Calu3 (cell line): Measurements from ENCODE around the gene S100B. TPM values are rescaled to one million over a fixed set of nuclear protein-coding genes. Genes with fewer than 3 reads are reported as not detected.

Source experiments
- BruUV-seq: library from RNA; stranded (reverse); fragments of 400-500 nt; replicated peaks from 2 replicates; lab custom pipeline; 2021; lab: Mats Ljungman, UMichigan
- CTCF ChIA-PET: fragments of 300-600 bp; sonication (Branson Sonifier 250); formaldehyde crosslinking; loops from one replicate; lab custom pipeline; 2022; ENCODE audit warnings: antibody characterized with exemption; lab: Charles Lee
- DNase-seq: peaks from one replicate; pipeline ENCODE4 v3.0.0; 2022
- H3K27ac Mint-ChIP-seq: one replicate; pipeline ENCODE4 v1.8.0; 2022; ENCODE audit warnings: mixed read lengths; ENCODE audit not compliant: unreplicated experiment
- H3K27me3 Mint-ChIP-seq: one replicate; pipeline ENCODE4 v1.8.0; 2022; ENCODE audit warnings: mixed read lengths; ENCODE audit not compliant: unreplicated experiment
- H3K36me3 Mint-ChIP-seq: one replicate; pipeline ENCODE4 v1.8.0; 2022; ENCODE audit warnings: mild to moderate bottlenecking, moderate library complexity, mixed read lengths; ENCODE audit not compliant: insufficient read depth, unreplicated experiment
- H3K4me1 Mint-ChIP-seq: one replicate; pipeline ENCODE4 v1.8.0; 2022; ENCODE audit warnings: mild to moderate bottlenecking, low read depth, mixed read lengths; ENCODE audit not compliant: unreplicated experiment
- H3K4me3 Mint-ChIP-seq: one replicate; pipeline ENCODE4 v1.8.0; 2022; ENCODE audit warnings: mild to moderate bottlenecking, low read depth, moderate library complexity, mixed read lengths; ENCODE audit not compliant: unreplicated experiment
- H3K9me3 Mint-ChIP-seq: one replicate; pipeline ENCODE4 v1.8.0; 2022; ENCODE audit warnings: low read depth, mixed read lengths; ENCODE audit not compliant: unreplicated experiment
- intact Hi-C: fragments of 100-400 bp; cut with micrococcal nuclease; formaldehyde crosslinking; loops from one replicate; pipeline ENCODE4 v1.10.0; 2022; ENCODE audit not compliant: unreplicated experiment
- total RNA-seq: library from RNA; stranded (reverse); gene quantifications from 2 replicates; pipeline ENCODE4 v1.2.3, GENCODE V29; 2022
- TF ChIP-seq, protein P1 (sequence below): fragments of 200-600 bp; IDR thresholded peaks from one replicate; pipeline ENCODE4 v1.8.0; 2022; ENCODE audit warnings: antibody characterized with exemption; ENCODE audit not compliant: unreplicated experiment

Gene S100B
- total RNA-seq, 1 experiment from 2014 or later, result not detected

DNA sequence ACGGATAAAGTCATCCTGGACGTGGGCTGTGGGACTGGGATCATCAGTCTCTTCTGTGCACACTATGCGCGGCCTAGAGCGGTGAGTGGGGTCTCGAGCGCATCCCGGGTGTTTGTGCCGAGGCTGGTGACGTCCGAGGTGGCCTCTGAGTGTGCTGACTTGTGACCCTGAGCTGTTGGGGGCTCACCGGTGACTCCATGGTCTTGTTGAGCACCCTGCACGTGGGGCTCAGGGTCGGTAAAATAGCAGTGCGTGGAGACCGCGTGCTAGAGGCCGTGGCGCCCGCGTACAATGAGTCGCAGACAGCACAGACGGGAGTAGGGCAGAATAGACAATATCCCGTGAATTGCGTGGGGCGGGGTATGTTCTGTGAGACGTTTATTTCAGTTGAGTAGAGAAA is 43.7 kb upstream of the S100B start:
- DNase-seq, result no peak
- Mint-ChIP-seq H3K9me3 (no peaks in the 10 kb centered on the region), H3K4me1 (no peaks in the 10 kb centered on the region), H3K27me3 (no peaks in the 10 kb centered on the region), H3K27ac (no peak overlapping the region), H3K4me3 (no peak overlapping the region), H3K36me3 (peaks cover 57% of the 10 kb centered on the region)
- CTCF ChIA-PET, result no interaction called here
- TF ChIP-seq, protein P1, sequence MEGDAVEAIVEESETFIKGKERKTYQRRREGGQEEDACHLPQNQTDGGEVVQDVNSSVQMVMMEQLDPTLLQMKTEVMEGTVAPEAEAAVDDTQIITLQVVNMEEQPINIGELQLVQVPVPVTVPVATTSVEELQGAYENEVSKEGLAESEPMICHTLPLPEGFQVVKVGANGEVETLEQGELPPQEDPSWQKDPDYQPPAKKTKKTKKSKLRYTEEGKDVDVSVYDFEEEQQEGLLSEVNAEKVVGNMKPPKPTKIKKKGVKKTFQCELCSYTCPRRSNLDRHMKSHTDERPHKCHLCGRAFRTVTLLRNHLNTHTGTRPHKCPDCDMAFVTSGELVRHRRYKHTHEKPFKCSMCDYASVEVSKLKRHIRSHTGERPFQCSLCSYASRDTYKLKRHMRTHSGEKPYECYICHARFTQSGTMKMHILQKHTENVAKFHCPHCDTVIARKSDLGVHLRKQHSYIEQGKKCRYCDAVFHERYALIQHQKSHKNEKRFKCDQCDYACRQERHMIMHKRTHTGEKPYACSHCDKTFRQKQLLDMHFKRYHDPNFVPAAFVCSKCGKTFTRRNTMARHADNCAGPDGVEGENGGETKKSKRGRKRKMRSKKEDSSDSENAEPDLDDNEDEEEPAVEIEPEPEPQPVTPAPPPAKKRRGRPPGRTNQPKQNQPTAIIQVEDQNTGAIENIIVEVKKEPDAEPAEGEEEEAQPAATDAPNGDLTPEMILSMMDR, result no peak
- intact Hi-C loops, result no loop called here
- no TSS peak for BruUV-seq

DNA sequence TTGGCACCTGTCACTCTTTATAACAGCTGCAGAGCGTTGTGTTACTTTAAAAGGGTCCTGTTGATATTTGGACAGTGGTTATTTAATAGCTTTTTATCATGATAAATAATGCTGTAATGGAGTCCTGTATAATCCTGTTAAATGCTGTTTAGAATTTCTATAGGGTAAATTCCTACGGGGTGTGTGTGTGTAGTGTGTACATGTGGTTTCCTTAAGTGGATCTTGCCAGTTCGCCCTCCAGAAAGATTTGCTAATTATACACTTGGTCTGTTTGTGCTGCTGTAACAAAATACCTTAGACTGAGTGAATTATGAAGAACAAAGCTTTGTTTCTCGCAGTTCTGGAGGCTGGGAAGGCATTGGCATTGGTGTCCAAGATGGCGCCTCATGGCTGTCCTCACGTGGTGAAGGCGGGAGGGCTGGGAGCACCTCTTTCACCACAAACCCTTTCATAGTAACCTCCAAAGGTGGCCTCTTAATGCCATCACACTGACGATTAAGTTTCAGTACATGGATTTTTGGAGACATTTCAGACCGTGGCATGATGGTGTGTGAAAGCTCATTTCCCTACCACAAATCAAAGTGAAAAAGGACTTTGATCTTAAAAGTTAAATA is 41.8 kb upstream of the S100B start:
- Mint-ChIP-seq H3K4me3 (no peak overlapping the region), H3K27ac (no peak overlapping the region), H3K4me1 (no peaks in the 10 kb centered on the region), H3K27me3 (no peaks in the 10 kb centered on the region), H3K36me3 (peaks cover 47% of the 10 kb centered on the region), H3K9me3 (no peaks in the 10 kb centered on the region)
- CTCF ChIA-PET, result interaction anchor here (0.7 kb wide), 1 partner anchor 312 kb away, joined by 3 read pairs; no protein-coding TSS in a partner anchor
- TF ChIP-seq, protein P1, result no peak
- intact Hi-C loops, result no loop called here
- no peak for DNase-seq
- BruUV-seq, result no TSS peak

DNA sequence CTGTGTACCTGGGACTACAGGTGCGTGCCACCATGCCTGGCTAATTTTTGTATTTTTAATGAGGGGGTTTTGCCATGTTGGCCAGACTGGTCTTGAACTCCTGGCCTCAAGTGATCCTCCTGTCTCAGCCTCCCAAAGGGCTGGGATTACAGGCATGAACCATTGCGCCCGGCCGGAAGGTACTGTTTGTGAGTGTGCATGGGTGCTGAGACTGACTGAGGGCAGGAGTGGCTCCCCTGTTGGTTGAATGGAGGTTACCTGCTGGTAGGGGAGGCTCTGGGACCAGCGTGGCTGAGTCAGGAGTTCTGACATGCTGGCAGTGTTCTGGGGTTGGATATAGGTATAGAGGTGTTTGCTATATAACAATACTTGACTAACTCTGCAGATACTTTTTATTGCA is 41.0 kb upstream of the S100B start:
- peaks cover 47% of the 10 kb centered on the region for H3K36me3 Mint-ChIP-seq
- no peaks in the 10 kb centered on the region for H3K27me3 Mint-ChIP-seq
- TF ChIP-seq, protein P1, result no peak
- DNase-seq, result no peak
- peaks cover 4% of the 10 kb centered on the region for H3K4me1 Mint-ChIP-seq
- H3K9me3 Mint-ChIP-seq, result no peaks in the 10 kb centered on the region
- intact Hi-C loops, result no loop called here
- CTCF ChIA-PET, result no interaction called here
- no peak overlapping the region for H3K4me3 Mint-ChIP-seq
- no TSS peak for BruUV-seq
- H3K27ac Mint-ChIP-seq, result no peak overlapping the region

DNA sequence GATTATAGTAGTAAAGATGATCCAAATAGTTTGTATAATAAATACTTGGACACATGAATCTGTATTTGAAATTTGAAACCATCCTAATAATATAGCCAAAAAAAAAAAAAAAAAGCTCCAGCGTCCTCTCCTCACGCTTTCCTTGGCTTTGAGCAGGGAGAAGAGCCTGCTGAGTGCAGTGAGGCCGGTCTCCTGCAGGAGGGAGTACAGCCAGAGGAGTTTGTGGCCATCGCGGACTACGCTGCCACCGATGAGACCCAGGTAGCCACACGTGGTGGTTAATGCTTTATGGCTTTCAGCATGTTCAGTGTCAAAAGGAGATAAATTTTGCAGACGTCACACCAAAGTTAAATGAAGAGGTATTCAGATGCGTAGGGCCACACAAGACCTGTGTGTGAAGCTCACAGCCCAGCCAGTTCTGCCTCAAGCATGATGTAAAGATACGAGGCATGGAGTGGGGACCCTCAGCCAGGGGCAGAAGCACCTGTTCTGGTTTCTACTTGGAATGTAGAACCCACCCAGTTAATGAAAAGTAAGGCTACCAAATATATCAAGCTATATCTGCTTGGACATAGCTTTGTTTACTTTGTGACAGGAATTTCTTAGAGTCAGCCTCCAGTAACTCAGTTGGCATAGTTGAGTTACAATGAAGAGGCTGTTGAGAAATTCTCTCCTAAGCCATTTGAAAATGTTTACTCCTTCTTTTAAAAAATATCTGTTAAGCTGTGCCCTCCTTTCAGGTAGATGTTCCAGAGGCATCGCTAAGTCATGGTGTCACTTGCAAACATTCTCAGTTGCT is 38.7 kb upstream of the S100B start:
- intact Hi-C loops, result no loop called here

More for the DNA sequence above, 38.7 kb upstream of the S100B start:
- Mint-ChIP-seq H3K27ac (no peak overlapping the region), H3K27me3 (no peaks in the 10 kb centered on the region), H3K4me3 (no peak overlapping the region), H3K9me3 (no peaks in the 10 kb centered on the region), H3K36me3 (peaks cover 46% of the 10 kb centered on the region), H3K4me1 (peaks cover 20% of the 10 kb centered on the region)
- no peak for DNase-seq
- TF ChIP-seq, protein P1, result no peak
- CTCF ChIA-PET, result no interaction called here
- no TSS peak for BruUV-seq
